ENCODE measurements around the gene CUX1. TPM values are rescaled to one million over a fixed set of nuclear protein-coding genes. Genes with fewer than 3 reads are reported as not detected.

CUX1 gene
- total RNA-seq, 1 experiment from 2014 or later: 49.8 TPM

DNA sequence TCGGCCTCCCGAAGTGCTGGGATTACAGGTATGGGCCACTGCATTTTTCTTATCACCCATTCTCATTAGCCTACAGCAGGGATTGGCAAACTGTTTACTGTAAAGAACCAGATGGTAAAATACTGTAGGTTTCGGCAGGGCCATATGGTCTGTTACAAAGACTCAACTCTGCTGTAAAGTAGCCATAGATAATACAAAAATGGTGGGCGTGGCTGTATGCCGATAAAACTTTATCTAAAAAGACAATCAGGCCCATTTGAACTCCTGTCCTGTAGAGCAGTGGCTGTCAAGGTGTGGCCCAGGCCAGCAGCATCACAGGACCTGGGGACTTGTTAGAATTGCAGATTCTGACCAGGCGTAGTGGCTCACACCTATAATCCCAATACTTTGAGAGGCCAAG lies 134.3 kb downstream of the CUX1 start:
- Histone ChIP-seq H3K27ac (no peak overlapping the region), H3K9me3 (replicated peaks) (no peaks in the 10 kb centered on the region), H3K4me3 (no peak overlapping the region), H3K4me1 (replicated peaks) (peaks cover 10% of the 10 kb centered on the region), H3K36me3 (no peaks in the 10 kb centered on the region; the same call in 1 of the 2 replicates), H3K27me3 (replicated peaks) (no peaks in the 10 kb centered on the region)
- DNase-seq (ENCODE audit: low read depth in 1 of 2, low spot score in 2 of 2): no peak

DNA sequence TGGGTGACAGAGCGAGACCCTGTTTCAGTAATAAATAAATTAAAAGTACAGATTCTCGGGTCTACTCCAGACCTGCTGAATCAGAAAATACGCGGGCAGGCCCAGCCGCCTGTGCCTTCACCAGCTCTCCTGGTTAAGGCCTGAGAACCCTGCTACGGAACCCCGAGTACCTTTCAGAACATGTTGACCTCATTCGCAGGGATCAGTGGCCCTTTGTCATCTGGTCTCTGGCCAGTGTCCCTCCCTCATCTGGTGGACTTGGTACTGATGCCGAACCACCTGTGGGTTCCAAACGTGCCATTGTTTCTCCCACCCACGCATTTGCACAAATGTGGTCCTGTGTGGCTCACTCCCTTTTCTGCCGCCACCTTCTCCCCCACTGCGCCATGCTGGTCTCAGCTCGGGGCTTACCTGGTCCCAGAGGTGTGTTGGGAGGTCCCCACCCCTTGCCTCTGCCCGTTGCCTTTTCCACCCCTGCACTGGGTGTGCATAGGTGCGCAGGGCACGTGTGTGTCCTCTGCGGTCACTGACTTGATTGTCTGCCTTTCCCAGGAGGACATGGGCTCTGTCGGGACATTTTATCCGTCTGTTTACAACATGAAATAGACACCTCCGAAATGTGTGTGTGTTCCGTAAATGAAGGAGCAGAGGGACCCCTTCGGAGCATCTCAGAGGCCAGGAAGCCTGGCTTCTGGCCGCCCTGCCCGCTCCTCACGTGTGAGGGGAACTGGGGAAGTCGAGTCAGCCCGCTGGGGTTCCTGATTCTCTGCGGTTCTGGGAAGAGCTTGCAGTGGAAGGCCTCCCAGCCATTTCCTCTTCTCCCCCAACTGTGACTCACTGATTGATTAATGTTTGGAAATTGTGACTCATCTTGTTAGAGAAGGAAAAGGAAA lies 135.2 kb downstream of the CUX1 start:
- H3K27ac ChIP-seq: no peak overlapping the region; the same call in 1 of the 2 replicates
- H3K27me3 ChIP-seq (replicated peaks): no peaks in the 10 kb centered on the region
- H3K36me3 ChIP-seq: no peaks in the 10 kb centered on the region; the same call in 1 of the 2 replicates
- peaks cover 10% of the 10 kb centered on the region for H3K4me1 ChIP-seq (replicated peaks)
- no peak overlapping the region for H3K4me3 ChIP-seq
- DNase-seq (ENCODE audit: low read depth in 1 of 2, low spot score in 2 of 2): peak; percentile 16 to 32
- no peaks in the 10 kb centered on the region for H3K9me3 ChIP-seq (replicated peaks)

GRCh38 chr7:101953248-101953819 lies 135.9 kb downstream of the CUX1 start:
- Histone ChIP-seq H3K9me3 (replicated peaks) (no peaks in the 10 kb centered on the region), H3K36me3 (no peaks in the 10 kb centered on the region; the same call in 1 of the 2 replicates), H3K4me3 (no peak overlapping the region), H3K27ac (no peak overlapping the region; the same call in 1 of the 2 replicates), H3K27me3 (replicated peaks) (no peaks in the 10 kb centered on the region), H3K4me1 (replicated peaks) (peaks cover 10% of the 10 kb centered on the region)
- no peak for DNase-seq (ENCODE audit: low read depth in 1 of 2, low spot score in 2 of 2)

GRCh38 chr7:101954499-101954898 lies 137.1 kb downstream of the CUX1 start:
- no peak for DNase-seq (ENCODE audit: low read depth in 1 of 2, low spot score in 2 of 2)
- Histone ChIP-seq H3K4me1 (replicated peaks) (peaks cover 10% of the 10 kb centered on the region), H3K36me3 (no peaks in the 10 kb centered on the region; the same call in 1 of the 2 replicates), H3K9me3 (replicated peaks) (no peaks in the 10 kb centered on the region), H3K4me3 (no peak overlapping the region), H3K27ac (no peak overlapping the region), H3K27me3 (replicated peaks) (no peaks in the 10 kb centered on the region)

- DNase-seq (ENCODE audit: low read depth in 1 of 2, low spot score in 2 of 2): no peak
- Histone ChIP-seq H3K9me3 (replicated peaks) (no peaks in the 10 kb centered on the region), H3K27ac (no peak overlapping the region), H3K4me3 (no peak overlapping the region), H3K27me3 (replicated peaks) (no peaks in the 10 kb centered on the region), H3K36me3 (no peaks in the 10 kb centered on the region; the same call in 1 of the 2 replicates), H3K4me1 (replicated peaks) (peaks cover 10% of the 10 kb centered on the region)
These were observed 138.7 kb downstream of the CUX1 start for GRCh38 chr7:101956130-101956529.

DNA sequence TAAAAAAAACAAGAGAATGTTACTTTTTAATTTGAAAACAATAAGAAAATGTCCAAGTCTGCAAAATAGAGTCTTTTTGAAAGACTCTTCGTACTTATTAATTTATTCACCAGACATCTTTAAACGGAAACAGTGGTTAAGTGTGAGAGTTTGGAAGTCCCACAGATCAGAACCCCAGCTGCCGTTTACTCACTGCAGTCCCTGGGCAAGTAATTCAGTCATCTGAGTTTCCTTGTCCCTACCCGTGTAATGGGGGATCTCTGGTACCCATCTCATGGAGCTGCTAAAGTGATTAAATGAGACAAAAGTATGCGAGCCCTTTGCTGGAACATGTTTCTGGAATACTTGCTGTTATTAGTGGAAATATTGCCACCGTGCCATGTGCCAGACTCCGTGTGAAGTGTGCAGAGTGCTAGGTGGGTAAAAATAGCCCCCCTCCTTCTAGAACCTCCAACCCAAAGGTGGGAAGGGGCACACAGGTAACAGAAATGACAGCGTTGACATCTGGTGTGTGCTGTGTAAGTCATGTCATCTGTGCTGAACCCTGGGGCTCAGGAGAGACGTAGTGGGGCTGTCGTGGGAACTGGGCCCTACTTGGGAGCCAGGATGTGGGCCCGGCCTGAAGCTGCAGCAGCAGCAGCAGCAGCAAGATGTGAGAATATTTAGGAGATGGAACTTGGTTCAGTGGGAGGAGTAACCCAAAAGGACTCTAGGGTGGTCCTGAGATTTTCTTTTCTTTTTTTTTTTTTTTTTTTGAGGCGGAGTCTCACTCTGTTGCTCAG lies 140.5 kb downstream of the CUX1 start:
- H3K27ac ChIP-seq: no peak overlapping the region
- H3K9me3 ChIP-seq (replicated peaks): no peaks in the 10 kb centered on the region
- peaks cover 4% of the 10 kb centered on the region for H3K4me1 ChIP-seq (replicated peaks)
- no peak overlapping the region for H3K4me3 ChIP-seq
- no peaks in the 10 kb centered on the region; the same call in 1 of the 2 replicates for H3K36me3 ChIP-seq
- DNase-seq (ENCODE audit: low read depth in 1 of 2, low spot score in 2 of 2): no peak
- H3K27me3 ChIP-seq (replicated peaks): no peaks in the 10 kb centered on the region

DNA sequence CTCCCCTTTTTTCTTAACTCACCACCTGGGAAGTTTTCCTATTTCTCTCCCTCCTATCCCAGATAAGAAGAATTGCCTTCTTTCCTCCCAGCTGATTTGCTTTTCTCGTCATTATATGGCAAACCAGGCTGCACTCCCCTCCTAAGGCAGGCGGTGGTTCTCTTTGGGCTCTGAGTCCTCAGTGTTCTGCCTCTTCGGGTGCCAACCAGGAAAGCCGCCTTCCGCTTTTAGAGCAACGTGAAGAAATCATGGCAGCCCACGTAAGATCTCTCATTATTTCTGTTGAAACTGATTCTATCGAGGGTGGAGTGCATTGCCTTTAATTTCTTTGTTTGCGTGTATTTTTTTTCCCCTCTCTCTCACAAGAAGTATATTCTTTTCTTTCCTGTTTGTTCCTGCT lies 141.9 kb downstream of the CUX1 start:
- Histone ChIP-seq H3K4me3 (no peak overlapping the region), H3K9me3 (replicated peaks) (no peaks in the 10 kb centered on the region), H3K4me1 (replicated peaks) (no peaks in the 10 kb centered on the region), H3K36me3 (no peaks in the 10 kb centered on the region; the same call in 1 of the 2 replicates), H3K27ac (no peak overlapping the region), H3K27me3 (replicated peaks) (no peaks in the 10 kb centered on the region)
- DNase-seq (ENCODE audit: low read depth in 1 of 2, low spot score in 2 of 2): no peak

- Histone ChIP-seq H3K27me3 (replicated peaks) (no peaks in the 10 kb centered on the region), H3K4me3 (no peak overlapping the region), H3K9me3 (replicated peaks) (no peaks in the 10 kb centered on the region), H3K4me1 (replicated peaks) (no peaks in the 10 kb centered on the region), H3K36me3 (no peaks in the 10 kb centered on the region; the same call in 1 of the 2 replicates), H3K27ac (no peak overlapping the region)
- no peak for DNase-seq (ENCODE audit: low read depth in 1 of 2, low spot score in 2 of 2)
These were observed 142.4 kb downstream of the CUX1 start for GRCh38 chr7:101959829-101960228.

DNA sequence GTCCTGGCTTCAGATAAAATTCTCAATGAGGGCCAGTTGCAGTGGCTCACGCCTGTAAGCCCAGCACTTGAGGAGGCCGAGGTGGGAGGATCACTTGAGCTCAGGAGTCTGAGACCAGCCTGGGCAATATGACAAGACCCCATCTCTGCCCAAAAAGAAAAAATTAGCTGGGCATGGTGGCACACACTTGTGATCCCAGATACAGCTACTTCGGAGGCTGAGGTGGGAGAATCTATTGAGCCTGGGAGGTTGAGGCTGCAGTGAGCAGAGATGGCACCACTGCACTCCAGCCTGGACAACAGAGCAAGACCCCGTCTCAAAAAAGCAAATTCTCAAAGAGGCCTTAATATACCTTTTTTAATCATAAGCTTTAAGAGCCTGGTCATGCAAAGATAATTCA lies 142.9 kb downstream of the CUX1 start:
- H3K27me3 ChIP-seq (replicated peaks): no peaks in the 10 kb centered on the region
- H3K4me3 ChIP-seq: no peak overlapping the region
- no peak overlapping the region for H3K27ac ChIP-seq
- H3K36me3 ChIP-seq: no peaks in the 10 kb centered on the region; the same call in 1 of the 2 replicates
- no peaks in the 10 kb centered on the region for H3K4me1 ChIP-seq (replicated peaks)
- no peak for DNase-seq (ENCODE audit: low read depth in 1 of 2, low spot score in 2 of 2)
- no peaks in the 10 kb centered on the region for H3K9me3 ChIP-seq (replicated peaks)

DNA sequence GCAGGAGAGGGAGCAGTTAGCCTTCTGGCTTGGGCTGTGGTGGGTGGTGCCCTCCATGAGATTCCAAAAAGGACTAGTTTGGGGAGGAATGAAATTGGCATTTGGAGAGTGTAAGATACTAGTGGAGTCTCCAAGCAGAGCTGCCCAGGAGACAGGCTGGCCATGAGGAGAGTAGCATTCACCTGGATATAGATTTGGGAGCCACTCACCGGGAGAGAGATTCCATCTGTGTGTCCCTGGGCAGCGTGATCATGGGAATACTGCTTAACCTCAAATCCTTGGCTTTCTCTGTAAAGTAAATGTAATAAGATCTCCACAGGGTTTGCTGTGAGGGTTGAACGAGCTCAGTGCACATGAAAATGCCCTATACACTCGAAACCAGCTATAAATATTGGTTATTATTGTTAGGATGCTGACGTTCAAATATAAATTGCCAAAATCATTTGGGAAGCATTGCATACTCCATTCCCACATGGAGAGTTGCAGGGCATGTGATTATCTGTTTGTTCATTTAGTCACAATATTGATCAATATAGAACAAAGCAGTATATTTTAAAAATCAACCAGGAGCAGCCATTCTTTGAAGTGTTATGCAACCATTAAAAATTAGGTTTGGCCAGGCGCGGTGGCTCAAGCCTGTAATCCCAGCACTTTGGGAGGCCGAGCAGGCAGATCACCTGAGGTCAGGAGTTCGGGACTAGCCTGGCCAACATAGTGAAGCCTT lies 143.7 kb downstream of the CUX1 start:
- H3K4me1 ChIP-seq (replicated peaks): no peaks in the 10 kb centered on the region
- no peaks in the 10 kb centered on the region; the same call in 1 of the 2 replicates for H3K36me3 ChIP-seq
- no peaks in the 10 kb centered on the region for H3K27me3 ChIP-seq (replicated peaks)
- no peaks in the 10 kb centered on the region for H3K9me3 ChIP-seq (replicated peaks)
- DNase-seq (ENCODE audit: low read depth in 1 of 2, low spot score in 2 of 2): no peak
- H3K27ac ChIP-seq: no peak overlapping the region
- no peak overlapping the region for H3K4me3 ChIP-seq

DNA sequence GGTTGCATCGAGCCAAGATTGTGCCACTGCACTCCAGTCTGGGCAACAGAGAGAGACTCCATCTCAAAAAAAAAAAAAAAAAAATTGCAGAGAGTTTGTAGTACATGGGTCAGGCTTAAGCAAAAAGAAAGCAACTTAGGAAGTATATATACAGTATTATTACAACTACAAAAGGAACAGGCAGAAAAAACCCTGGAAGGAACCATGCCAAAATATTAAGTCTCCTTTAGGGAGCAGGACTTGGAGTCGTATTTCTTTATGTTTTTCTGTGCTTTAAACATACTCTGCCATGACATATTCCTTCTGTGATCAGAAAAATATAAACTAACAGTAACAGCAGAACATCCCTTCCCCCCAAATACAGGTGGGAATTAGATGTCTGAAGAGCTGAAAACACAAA lies 144.4 kb downstream of the CUX1 start:
- Histone ChIP-seq H3K36me3 (no peaks in the 10 kb centered on the region; the same call in 1 of the 2 replicates), H3K27me3 (replicated peaks) (no peaks in the 10 kb centered on the region), H3K27ac (no peak overlapping the region), H3K9me3 (replicated peaks) (no peaks in the 10 kb centered on the region), H3K4me3 (no peak overlapping the region), H3K4me1 (replicated peaks) (no peaks in the 10 kb centered on the region)
- no peak for DNase-seq (ENCODE audit: low read depth in 1 of 2, low spot score in 2 of 2)

DNA sequence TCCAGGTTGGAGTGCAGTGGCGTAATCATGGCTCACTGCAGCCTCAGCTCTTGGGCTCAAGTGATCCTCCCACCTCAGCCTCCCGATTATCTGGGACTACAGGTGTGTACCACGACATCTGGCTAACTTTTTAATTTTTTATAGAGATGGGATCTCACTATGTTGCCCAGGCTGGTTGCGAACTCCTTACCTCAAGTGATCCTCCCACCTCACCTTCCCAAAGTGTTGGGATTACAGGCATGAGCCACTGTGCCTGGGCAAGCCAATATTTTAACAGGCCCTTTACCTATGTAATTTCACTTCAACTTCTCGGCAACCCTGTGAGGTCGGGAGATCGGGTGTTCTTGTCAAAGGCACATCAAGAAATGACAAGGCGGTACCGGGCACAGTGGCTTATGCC lies 146.3 kb downstream of the CUX1 start:
- Histone ChIP-seq H3K4me1 (replicated peaks) (no peaks in the 10 kb centered on the region), H3K27me3 (replicated peaks) (no peaks in the 10 kb centered on the region), H3K4me3 (no peak overlapping the region), H3K36me3 (no peaks in the 10 kb centered on the region; the same call in 1 of the 2 replicates), H3K27ac (no peak overlapping the region), H3K9me3 (replicated peaks) (no peaks in the 10 kb centered on the region)
- DNase-seq (ENCODE audit: low read depth in 1 of 2, low spot score in 2 of 2): no peak

All from SJSA1 (cell line).